ENCODE results near the gene TBC1D14.

Gene TBC1D14

GRCh38 chr4:6892190-6892908, 17.3 kb upstream of the TBC1D14 start:
- Histone ChIP-seq H3K4me3 (ENCODE audit: low read depth, low read length) (no peak overlapping the region), H3K9ac (ENCODE audit: low read depth, low read length) (no peak overlapping the region), H3K36me3 (ENCODE audit: control insufficient read depth, insufficient read depth, low read length) (no peaks in the 10 kb centered on the region), H3K9me3 (ENCODE audit: control insufficient read depth, insufficient read depth, low read length) (no peaks in the 10 kb centered on the region), H3K4me1 (ENCODE audit: control insufficient read depth, insufficient read depth, low read length) (no peaks in the 10 kb centered on the region), H3K27me3 (ENCODE audit: control insufficient read depth, insufficient read depth, low read length) (no peaks in the 10 kb centered on the region)

- Histone ChIP-seq H3K27me3 (ENCODE audit: control insufficient read depth, insufficient read depth, low read length) (no peaks in the 10 kb centered on the region), H3K9me3 (ENCODE audit: control insufficient read depth, insufficient read depth, low read length) (no peaks in the 10 kb centered on the region), H3K9ac (ENCODE audit: low read depth, low read length) (no peak overlapping the region), H3K4me3 (ENCODE audit: low read depth, low read length) (no peak overlapping the region), H3K36me3 (ENCODE audit: control insufficient read depth, insufficient read depth, low read length) (no peaks in the 10 kb centered on the region), H3K4me1 (ENCODE audit: control insufficient read depth, insufficient read depth, low read length) (no peaks in the 10 kb centered on the region)
These were observed 16.8 kb upstream of the TBC1D14 start for GRCh38 chr4:6892909-6893202.

- H3K4me3 ChIP-seq (ENCODE audit: low read depth, low read length) = no peak overlapping the region
- no peaks in the 10 kb centered on the region for H3K27me3 ChIP-seq (ENCODE audit: control insufficient read depth, insufficient read depth, low read length)
- H3K36me3 ChIP-seq (ENCODE audit: control insufficient read depth, insufficient read depth, low read length) = no peaks in the 10 kb centered on the region
- no peak overlapping the region for H3K9ac ChIP-seq (ENCODE audit: low read depth, low read length)
- H3K4me1 ChIP-seq (ENCODE audit: control insufficient read depth, insufficient read depth, low read length) = no peaks in the 10 kb centered on the region
- H3K9me3 ChIP-seq (ENCODE audit: control insufficient read depth, insufficient read depth, low read length) = no peaks in the 10 kb centered on the region
These were observed 16.1 kb upstream of the TBC1D14 start for GRCh38 chr4:6893449-6894085.

- H3K9ac ChIP-seq (ENCODE audit: low read depth, low read length) = no peak overlapping the region
- H3K27me3 ChIP-seq (ENCODE audit: control insufficient read depth, insufficient read depth, low read length) = no peaks in the 10 kb centered on the region
- no peak overlapping the region for H3K4me3 ChIP-seq (ENCODE audit: low read depth, low read length)
- no peaks in the 10 kb centered on the region for H3K4me1 ChIP-seq (ENCODE audit: control insufficient read depth, insufficient read depth, low read length)
- H3K9me3 ChIP-seq (ENCODE audit: control insufficient read depth, insufficient read depth, low read length) = no peaks in the 10 kb centered on the region
- no peaks in the 10 kb centered on the region for H3K36me3 ChIP-seq (ENCODE audit: control insufficient read depth, insufficient read depth, low read length)
These were observed 15.5 kb upstream of the TBC1D14 start for GRCh38 chr4:6894086-6894478.

GRCh38 chr4:6894528-6895498, 14.8 kb upstream of the TBC1D14 start:
- Histone ChIP-seq H3K9ac (ENCODE audit: low read depth, low read length) (no peak overlapping the region), H3K4me1 (ENCODE audit: control insufficient read depth, insufficient read depth, low read length) (no peaks in the 10 kb centered on the region), H3K9me3 (ENCODE audit: control insufficient read depth, insufficient read depth, low read length) (no peaks in the 10 kb centered on the region)

GRCh38 chr4:6896035-6896434, 13.6 kb upstream of the TBC1D14 start:
- Histone ChIP-seq H3K4me3 (ENCODE audit: low read depth, low read length) (no peak overlapping the region), H3K9me3 (ENCODE audit: control insufficient read depth, insufficient read depth, low read length) (no peaks in the 10 kb centered on the region), H3K36me3 (ENCODE audit: control insufficient read depth, insufficient read depth, low read length) (no peaks in the 10 kb centered on the region), H3K9ac (ENCODE audit: low read depth, low read length) (no peak overlapping the region), H3K4me1 (ENCODE audit: control insufficient read depth, insufficient read depth, low read length) (no peaks in the 10 kb centered on the region), H3K27me3 (ENCODE audit: control insufficient read depth, insufficient read depth, low read length) (no peaks in the 10 kb centered on the region)

More at GRCh38 chr4:6894528-6895498, 14.8 kb upstream of the TBC1D14 start:
- Histone ChIP-seq H3K4me3 (ENCODE audit: low read depth, low read length) (no peak overlapping the region), H3K36me3 (ENCODE audit: control insufficient read depth, insufficient read depth, low read length) (no peaks in the 10 kb centered on the region), H3K27me3 (ENCODE audit: control insufficient read depth, insufficient read depth, low read length) (no peaks in the 10 kb centered on the region)

GRCh38 chr4:6898763-6899162, 10.9 kb upstream of the TBC1D14 start:
- H3K9ac ChIP-seq (ENCODE audit: low read depth, low read length) = no peak overlapping the region
- H3K9me3 ChIP-seq (ENCODE audit: control insufficient read depth, insufficient read depth, low read length) = no peaks in the 10 kb centered on the region
- no peaks in the 10 kb centered on the region for H3K27me3 ChIP-seq (ENCODE audit: control insufficient read depth, insufficient read depth, low read length)
- H3K4me3 ChIP-seq (ENCODE audit: low read depth, low read length) = no peak overlapping the region
- no peaks in the 10 kb centered on the region for H3K36me3 ChIP-seq (ENCODE audit: control insufficient read depth, insufficient read depth, low read length)
- H3K4me1 ChIP-seq (ENCODE audit: control insufficient read depth, insufficient read depth, low read length) = no peaks in the 10 kb centered on the region

GRCh38 chr4:6900181-6900812, 9.3 kb upstream of the TBC1D14 start:
- no peak overlapping the region for H3K9ac ChIP-seq (ENCODE audit: low read depth, low read length)
- no peak overlapping the region for H3K4me3 ChIP-seq (ENCODE audit: low read depth, low read length)
- H3K9me3 ChIP-seq (ENCODE audit: control insufficient read depth, insufficient read depth, low read length) = no peaks in the 10 kb centered on the region
- H3K36me3 ChIP-seq (ENCODE audit: control insufficient read depth, insufficient read depth, low read length) = no peaks in the 10 kb centered on the region
- no peaks in the 10 kb centered on the region for H3K4me1 ChIP-seq (ENCODE audit: control insufficient read depth, insufficient read depth, low read length)
- no peaks in the 10 kb centered on the region for H3K27me3 ChIP-seq (ENCODE audit: control insufficient read depth, insufficient read depth, low read length)

GRCh38 chr4:6900956-6901355, 8.7 kb upstream of the TBC1D14 start:
- Histone ChIP-seq H3K36me3 (ENCODE audit: control insufficient read depth, insufficient read depth, low read length) (no peaks in the 10 kb centered on the region), H3K9ac (ENCODE audit: low read depth, low read length) (no peak overlapping the region), H3K9me3 (ENCODE audit: control insufficient read depth, insufficient read depth, low read length) (no peaks in the 10 kb centered on the region), H3K27me3 (ENCODE audit: control insufficient read depth, insufficient read depth, low read length) (no peaks in the 10 kb centered on the region), H3K4me1 (ENCODE audit: control insufficient read depth, insufficient read depth, low read length) (no peaks in the 10 kb centered on the region), H3K4me3 (ENCODE audit: low read depth, low read length) (no peak overlapping the region)

GRCh38 chr4:6901669-6902317, 7.8 kb upstream of the TBC1D14 start:
- Histone ChIP-seq H3K9me3 (ENCODE audit: control insufficient read depth, insufficient read depth, low read length) (no peaks in the 10 kb centered on the region), H3K27me3 (ENCODE audit: control insufficient read depth, insufficient read depth, low read length) (no peaks in the 10 kb centered on the region), H3K4me1 (ENCODE audit: control insufficient read depth, insufficient read depth, low read length) (no peaks in the 10 kb centered on the region), H3K9ac (ENCODE audit: low read depth, low read length) (no peak overlapping the region), H3K4me3 (ENCODE audit: low read depth, low read length) (no peak overlapping the region), H3K36me3 (ENCODE audit: control insufficient read depth, insufficient read depth, low read length) (no peaks in the 10 kb centered on the region)

- H3K4me1 ChIP-seq (ENCODE audit: control insufficient read depth, insufficient read depth, low read length) = no peaks in the 10 kb centered on the region
- H3K9me3 ChIP-seq (ENCODE audit: control insufficient read depth, insufficient read depth, low read length) = no peaks in the 10 kb centered on the region
- no peak overlapping the region for H3K4me3 ChIP-seq (ENCODE audit: low read depth, low read length)
- no peaks in the 10 kb centered on the region for H3K36me3 ChIP-seq (ENCODE audit: control insufficient read depth, insufficient read depth, low read length)
- peak overlapping the region; percentile 24 for H3K9ac ChIP-seq (ENCODE audit: low read depth, low read length)
- H3K27me3 ChIP-seq (ENCODE audit: control insufficient read depth, insufficient read depth, low read length) = peaks cover 4% of the 10 kb centered on the region
These were observed 7.1 kb upstream of the TBC1D14 start for GRCh38 chr4:6902318-6903042.
